SH-SY5Y (cell line): Measurements from ENCODE around the gene PIGBOS1.

ENCODE experiments used
- GATA2 ChIP-seq: IDR thresholded peaks from 2 replicates; pipeline ENCODE4 v1.6.1; 2011; ENCODE audit warnings: mild to moderate bottlenecking, low read depth, low read length
- GATA3 ChIP-seq: IDR thresholded peaks from 2 replicates; pipeline ENCODE4 v1.6.1; 2011; ENCODE audit warnings: low read depth, mild to moderate bottlenecking, low read length, moderate library complexity

DNA sequence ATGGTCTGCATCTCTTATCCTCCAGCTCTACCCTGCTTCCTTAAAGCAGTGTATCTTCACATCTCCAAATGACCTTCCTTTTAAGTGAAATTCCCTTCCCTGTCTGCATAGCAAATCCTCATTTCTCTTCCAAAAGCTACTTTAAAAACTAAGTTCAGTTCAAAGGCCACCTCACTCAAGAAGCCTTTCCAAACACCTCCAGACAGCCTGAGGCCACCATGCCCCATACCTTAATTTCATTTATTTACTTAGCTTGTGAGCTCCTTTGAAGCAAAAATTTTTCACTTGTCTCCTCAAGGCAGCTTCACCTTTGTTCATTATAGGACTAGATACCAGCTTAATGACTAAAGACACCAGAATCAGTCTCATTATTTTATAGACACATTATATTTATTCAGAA is 39.5 kb upstream of the PIGBOS1 start:
- TF ChIP-seq GATA2 (no peak), GATA3 (no peak)
